A673 (cell line): ENCODE measurements around the gene ELP4.

Experiments
- CTCF ChIP-seq: fragments of 300-800, 200-600 bp; sonication (generic); conservative IDR thresholded peaks from 2 replicates; pipeline ENCODE4 v1.5.1; 2017; ENCODE audit warnings: low read depth, mild to moderate bottlenecking, antibody characterized with exemption, low read length, moderate library complexity, mixed read lengths
- EZH2 ChIP-seq: fragments of 200-600 bp; sonication (generic); IDR thresholded peaks from 2 replicates; pipeline ENCODE4 v1.6.1; 2017; ENCODE audit warnings: borderline replicate concordance, low read depth, mild to moderate bottlenecking, mixed read lengths, antibody characterized with exemption, low read length; ENCODE audit not compliant: poor library complexity, severe bottlenecking

DNA sequence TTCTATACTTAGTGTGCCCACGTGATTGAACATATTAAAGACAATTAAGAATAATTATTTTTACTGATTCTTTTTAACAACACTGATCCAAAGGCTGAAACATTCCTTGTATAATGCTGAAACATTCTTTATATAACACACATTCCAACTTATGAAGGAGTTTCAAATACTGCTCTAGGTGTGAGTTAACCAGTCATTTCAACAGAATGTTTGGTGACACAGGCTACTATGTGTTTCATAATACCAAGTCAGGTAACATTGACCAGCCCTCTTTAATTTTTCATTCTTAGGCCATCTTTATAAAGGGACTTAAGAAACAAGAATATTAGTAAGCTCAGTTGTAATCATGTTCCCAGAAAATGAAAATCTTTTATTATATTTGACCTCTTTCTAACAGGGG, 136.6 kb downstream of the ELP4 start:
- no peak for TF ChIP-seq EZH2
- no peak for TF ChIP-seq CTCF
